Right lobe of liver (tissue), 4 donors: ENCODE measurements around the gene NLRP6.

Source experiments
- CTCF ChIP-seq, 4 donors: fragments of 200-600 bp in 3 of 4; fragments of 450-650 bp in 1 of 4; IDR thresholded peaks; one replicate each; pipeline versions ENCODE4 v1.5.1 to v1.8.0; 2016 to 2022; ENCODE audit warnings: antibody characterized with exemption in 4 of 4, mild to moderate bottlenecking in 2 of 4
- POLR2A ChIP-seq: fragments of 450-650 bp; IDR thresholded peaks from one replicate; pipeline ENCODE4 v1.6.1; 2017; ENCODE audit warnings: antibody characterized with exemption, mild to moderate bottlenecking
- donor health status: DM: no; HTN: no; CAD: no.
- donor health status: DM: no; HTN: no; CAD: no.
- donor health status: DM: no; HTN: yes; CAD: no.

- TF ChIP-seq CTCF (IDR thresholded peaks at IDR 0.05), result no peak
- no peak for TF ChIP-seq POLR2A
These were observed 21.9 kb downstream of the NLRP6 start for GRCh38 chr11:299951-300735.
